IMR-90 (cell line): ENCODE data around the gene PRR18. TPM values are rescaled to one million over a fixed set of nuclear protein-coding genes. Genes with fewer than 3 reads are reported as not detected.

ENCODE experiments used
- ATAC-seq: fragments of 200-7000 bp; cut with Tn5 transposase; 2 replicates; pipeline ENCODE4 v1.9.1; 2020; ENCODE audit warnings: low read depth, mild to moderate bottlenecking, moderate library complexity
- BruUV-seq: library from RNA; stranded (reverse); fragments of 400-500 nt; replicated peaks from 2 replicates; lab custom pipeline; 2021; lab: Mats Ljungman, UMichigan
- CTCF ChIA-PET: fragments of 300-600 bp; formaldehyde crosslinking; extraction: SDS; loops from one replicate; lab custom pipeline; 2021; ENCODE audit warnings: antibody characterized with exemption; lab: Yijun Ruan, JAX
- POLR2A ChIA-PET: fragments of 300-600 bp; sonication (Branson Sonifier 250); formaldehyde crosslinking; loops from one replicate; lab custom pipeline; 2022; ENCODE audit warnings: antibody characterized with exemption; ENCODE audit not compliant: unreplicated experiment; lab: Charles Lee
- DNase-seq: peaks from one replicate; pipeline ENCODE4 v3.0.0; 2013
- H2AFZ ChIP-seq: replicated peaks from 2 replicates; pipeline ENCODE3; 2013; ENCODE audit warnings: low read length, mild to moderate bottlenecking; ENCODE audit not compliant: poor library complexity
- H2AK5ac ChIP-seq: 2 replicates; pipeline ENCODE4 v1.6.1; 2013; ENCODE audit warnings: low read depth, low read length, inconsistent platforms
- H2AK9ac ChIP-seq: replicated peaks from 2 replicates; pipeline ENCODE3; 2013; ENCODE audit warnings: mild to moderate bottlenecking, low read depth, low read length, moderate library complexity; ENCODE audit not compliant: poor library complexity
- H2BK120ac ChIP-seq: 2 replicates; pipeline ENCODE4 v1.6.1; 2013; ENCODE audit warnings: low read depth, low read length, inconsistent platforms
- H2BK15ac ChIP-seq: 3 replicates; pipeline ENCODE4 v1.6.1; 2013; ENCODE audit warnings: low read depth, low read length, inconsistent platforms
- H2BK20ac ChIP-seq: 2 replicates; pipeline ENCODE4 v1.6.1; 2013; ENCODE audit warnings: low read depth, mild to moderate bottlenecking, inconsistent platforms, low read length, moderate library complexity
- H2BK5ac ChIP-seq: 2 replicates; pipeline ENCODE4 v1.6.1; 2013; ENCODE audit warnings: mild to moderate bottlenecking, low read depth, low read length, inconsistent platforms; ENCODE audit not compliant: poor library complexity, severe bottlenecking
- H3K14ac ChIP-seq: replicated peaks from 2 replicates; pipeline ENCODE4 v1.6.1; 2013; ENCODE audit warnings: low read depth, low read length, inconsistent platforms
- H3K18ac ChIP-seq: 2 replicates; pipeline ENCODE4 v1.6.1; 2013; ENCODE audit warnings: low read depth, low read length, control low read depth
- H3K23ac ChIP-seq: 2 replicates; pipeline ENCODE4 v1.6.1; 2013; ENCODE audit warnings: low read depth, low read length, inconsistent platforms
- H3K27ac ChIP-seq: 2 replicates; pipeline ENCODE4 v1.5.1; 2013; ENCODE audit warnings: mild to moderate bottlenecking, control low read depth, low read length; ENCODE audit not compliant: insufficient read depth
- H3K27me3 ChIP-seq: 2 replicates; pipeline ENCODE4 v1.6.1; 2013; ENCODE audit warnings: low read length; ENCODE audit not compliant: control insufficient read depth, insufficient read depth
- H3K36me3 ChIP-seq: 2 replicates; pipeline ENCODE4 v1.6.1; 2013; ENCODE audit warnings: low read length, mixed read lengths; ENCODE audit not compliant: control insufficient read depth, insufficient read depth
- H3K4ac ChIP-seq: 2 replicates; pipeline ENCODE4 v1.6.1; 2013; ENCODE audit warnings: low read depth, low read length, inconsistent platforms
- H3K4me1 ChIP-seq: 2 replicates; pipeline ENCODE4 v1.6.1; 2013; ENCODE audit warnings: low read length, mixed read lengths; ENCODE audit not compliant: control insufficient read depth, insufficient read depth
- H3K4me2 ChIP-seq: 2 replicates; pipeline ENCODE4 v1.6.1; 2013; ENCODE audit warnings: low read depth, mild to moderate bottlenecking, control low read depth, low read length, moderate library complexity
- H3K4me3 ChIP-seq: 2 replicates; pipeline ENCODE4 v1.5.1; 2013; ENCODE audit warnings: low read depth, mild to moderate bottlenecking, control low read depth, low read length, moderate library complexity; ENCODE audit not compliant: insufficient read depth
- H3K56ac ChIP-seq: 2 replicates; pipeline ENCODE4 v1.6.1; 2013; ENCODE audit warnings: low read length, inconsistent platforms; ENCODE audit not compliant: insufficient read depth; ENCODE audit errors: extremely low read depth
- H3K79me1 ChIP-seq, 2 experiments: 2 replicates each; pipeline ENCODE4 v1.6.1; 2013; ENCODE audit warnings: low read length in 2 of 2, inconsistent platforms in 1 of 2, low read depth in 1 of 2
- H3K9ac ChIP-seq: 2 replicates; pipeline ENCODE4 v1.6.1; 2013; ENCODE audit warnings: low read depth, low read length, control low read depth
- H3K9me1 ChIP-seq: 2 replicates; pipeline ENCODE4 v1.6.1; 2013; ENCODE audit warnings: low read length, inconsistent platforms; ENCODE audit not compliant: insufficient read depth
- H3K9me3 ChIP-seq: 2 replicates; pipeline ENCODE4 v1.6.1; 2013; ENCODE audit warnings: low read length; ENCODE audit not compliant: control insufficient read depth, insufficient read depth
- H4K20me1 ChIP-seq: 2 replicates; pipeline ENCODE4 v1.6.1; 2013; ENCODE audit warnings: low read length, inconsistent platforms; ENCODE audit not compliant: insufficient read depth
- H4K5ac ChIP-seq: 2 replicates; pipeline ENCODE4 v1.6.1; 2013; ENCODE audit warnings: mild to moderate bottlenecking, low read depth, low read length, control low read depth
- H4K8ac ChIP-seq, 2 experiments: 2 replicates each; pipeline ENCODE4 v1.6.1; 2013; ENCODE audit warnings: low read depth in 2 of 2, low read length in 2 of 2, control low read depth in 1 of 2, inconsistent platforms in 1 of 2
- H4K91ac ChIP-seq: 2 replicates; pipeline ENCODE4 v1.6.1; 2013; ENCODE audit warnings: low read depth, low read length, inconsistent platforms; ENCODE audit not compliant: insufficient read depth
- CEBPB ChIP-seq: IDR thresholded peaks from 2 replicates; pipeline ENCODE4 v1.6.1; 2012; ENCODE audit warnings: low read depth, low read length, improper control_type of control experiment
- CHD1 ChIP-seq: IDR thresholded peaks from 2 replicates; pipeline ENCODE4 v1.6.1; 2012; ENCODE audit warnings: low read depth, low read length, improper control_type of control experiment
- CTCF ChIP-seq: conservative IDR thresholded peaks from 2 replicates; pipeline ENCODE4 v1.5.1; 2012; ENCODE audit warnings: mild to moderate bottlenecking, low read depth, low read length, improper control_type of control experiment
- FOS ChIP-seq: fragments of 150-350 bp; IDR thresholded peaks from 2 replicates; pipeline ENCODE4 v1.6.1; 2016; ENCODE audit warnings: low read depth, low read length
- MAFK ChIP-seq: IDR thresholded peaks from 2 replicates; pipeline ENCODE4 v1.6.1; 2012; ENCODE audit warnings: low read depth, low read length, improper control_type of control experiment
- MAZ ChIP-seq: IDR thresholded peaks from 2 replicates; pipeline ENCODE4 v1.6.1; 2012; ENCODE audit warnings: low read depth, mild to moderate bottlenecking, low read length, improper control_type of control experiment, moderate library complexity, borderline replicate concordance
- NFE2L2 ChIP-seq: fragments of 150-350 bp; IDR thresholded peaks from 2 replicates; pipeline ENCODE4 v1.6.1; 2016; ENCODE audit warnings: low read depth, mild to moderate bottlenecking, low read length
- POLR2A ChIP-seq: IDR thresholded peaks from 2 replicates; pipeline ENCODE4 v1.6.1; 2012; ENCODE audit warnings: mild to moderate bottlenecking, low read depth, low read length
- RCOR1 ChIP-seq: IDR thresholded peaks from 2 replicates; pipeline ENCODE4 v1.6.1; 2012; ENCODE audit warnings: mild to moderate bottlenecking, low read length, improper control_type of control experiment; ENCODE audit not compliant: insufficient replicate concordance
- RFX5 ChIP-seq: IDR thresholded peaks from 2 replicates; pipeline ENCODE4 v1.8.0; 2012; ENCODE audit warnings: low read depth, mild to moderate bottlenecking, low read length, moderate library complexity
- SMC3 ChIP-seq: fragments of 150-350 bp; IDR thresholded peaks from 2 replicates; pipeline ENCODE4 v1.6.1; 2016; ENCODE audit warnings: low read depth, mild to moderate bottlenecking, antibody characterized with exemption, low read length, moderate library complexity
- WGBS, 2 experiments: methylation state at CpG; one replicate each; pipeline versions ENCODE4 v1.1.5 to v1.1.7; 2013; ENCODE audit warnings: missing lambda C conversion rate in 2 of 2; ENCODE audit not compliant: insufficient read length in 1 of 2; ENCODE audit errors: extremely low coverage in 2 of 2; 5-methylcytosine and 5-hydroxymethylcytosine counted together
- dilution Hi-C: fragments of 300-500 bp; cut with HindIII; formaldehyde crosslinking; loops from one replicate; pipeline ENCODE4 v1.14.3; 2018; ENCODE audit warnings: low sequenced_read_pairs; ENCODE audit not compliant: unreplicated experiment
- in situ Hi-C: fragments of 300-500 bp; cut with MboI; formaldehyde crosslinking; loops from 3 replicates; pipeline ENCODE4 v1.14.3; 2019; ENCODE audit warnings: low sequenced_read_pairs, inconsistent platforms, mixed read lengths
- intact Hi-C: fragments of 100-400 bp; cut with micrococcal nuclease; formaldehyde crosslinking; loops from 2 replicates; pipeline ENCODE4 v1.10.0; 2022
- polyA plus RNA-seq, 3 experiments: library from polyadenylated mRNA; depleted of rRNA; stranded (reverse); fragments of >200 nt; gene quantifications; 2 replicates each; pipeline ENCODE4 v1.2.3, GENCODE V29; 2012; ENCODE audit warnings: low replicate concordance in 1 of 3
- total RNA-seq: library from RNA; depleted of rRNA; stranded (reverse); fragments of >200 nt; gene quantifications from 2 replicates; pipeline ENCODE4 v1.2.3, GENCODE V29; 2012
- TF ChIP-seq, protein P1 (sequence below): fragments of 150-350 bp; IDR thresholded peaks from 2 replicates; pipeline ENCODE4 v1.6.1; 2016; ENCODE audit warnings: low read depth, mild to moderate bottlenecking, low read length, moderate library complexity, borderline replicate concordance
- TF ChIP-seq, protein P2 (sequence below): fragments of 150-350 bp; IDR thresholded peaks from 2 replicates; pipeline ENCODE4 v1.6.1; 2017; ENCODE audit warnings: mild to moderate bottlenecking, antibody characterized with exemption, low read length, low read depth

Gene PRR18
- total and polyA plus RNA-seq, 2 of the 4 experiments (the other 2 are of a cell fraction): not detected

DNA sequence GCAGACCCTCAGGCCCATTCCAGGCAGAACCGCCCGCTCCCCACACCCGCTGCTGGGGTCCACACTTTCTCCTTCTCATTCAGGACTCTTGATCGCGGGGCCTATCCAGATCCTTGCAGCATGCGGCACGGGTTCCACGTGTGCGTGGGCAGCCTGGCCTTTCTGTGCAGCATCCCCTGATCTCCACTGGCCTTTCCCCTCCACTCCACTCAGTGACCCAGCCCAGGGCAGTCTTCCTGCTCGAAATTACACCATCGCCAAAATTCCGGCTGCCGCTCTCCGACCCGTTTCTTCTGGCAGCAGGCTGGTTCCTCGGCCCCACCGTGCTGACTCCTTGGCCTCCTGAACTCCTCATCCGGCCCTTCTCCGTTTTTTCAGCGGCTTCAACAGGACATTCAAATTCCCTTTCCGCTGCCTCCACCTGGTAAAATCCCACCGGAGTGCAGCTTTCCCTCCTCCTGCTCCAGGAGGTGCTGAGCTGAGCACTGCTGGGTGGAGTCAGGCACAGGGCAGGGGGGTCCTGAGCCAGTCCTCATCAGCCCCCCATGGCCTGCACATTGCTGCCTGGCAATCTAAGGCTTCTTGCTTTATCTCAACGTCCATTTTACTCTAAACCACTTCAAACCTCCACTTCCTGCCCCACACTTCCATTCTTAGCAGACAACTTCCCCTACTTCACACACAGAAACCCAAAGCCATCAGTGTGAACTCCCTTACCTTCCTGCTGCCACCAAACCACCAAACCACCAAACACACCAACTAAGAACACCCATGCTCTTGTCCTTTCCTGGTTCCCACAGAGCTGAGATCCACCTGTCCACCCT, 25.2 kb upstream of the PRR18 start:
- ChIA-PET CTCF (no interaction called here), POLR2A (no interaction called here)
- ATAC-seq: no peak
- H2AFZ ChIP-seq: no peak overlapping the region
- H3K27ac ChIP-seq: no peak overlapping the region
- no peak overlapping the region for H4K5ac ChIP-seq
- H3K4me2 ChIP-seq: no peak overlapping the region
- dilution Hi-C loops: no loop called here
- no peak overlapping the region for H4K91ac ChIP-seq
- peaks cover 4% of the 10 kb centered on the region; the same call in 1 of the 2 replicates for H3K9me1 ChIP-seq
- H3K4me3 ChIP-seq: no peak overlapping the region
- no peak overlapping the region for H2BK20ac ChIP-seq
- no peak overlapping the region for H3K4ac ChIP-seq
- BruUV-seq: no TSS peak
- in situ Hi-C loops: no loop called here
- peaks cover 11% of the 10 kb centered on the region; the same call in 1 of the 2 replicates for H3K4me1 ChIP-seq
- no peak overlapping the region for H2AK9ac ChIP-seq
- no peak overlapping the region for H3K18ac ChIP-seq
- WGBS, 2 experiments: 92% methylated on average over 13 of the region's 23 CpGs; no CpG with 5 or more reads in 1 of the 2 experiments
- H3K79me1 ChIP-seq: peaks cover 34 to 76% of the 10 kb centered on the region in 2 experiments
- H3K14ac ChIP-seq: no peak overlapping the region
- no peaks in the 10 kb centered on the region for H3K27me3 ChIP-seq
- H2BK15ac ChIP-seq: no peak overlapping the region
- H3K9me3 ChIP-seq: no peaks in the 10 kb centered on the region
- H3K56ac ChIP-seq: no peak overlapping the region
- H4K20me1 ChIP-seq: peaks cover 80% of the 10 kb centered on the region
- DNase-seq: no peak
- no peak overlapping the region for H2AK5ac ChIP-seq
- no peak overlapping the region for H2BK5ac ChIP-seq
- peaks cover 23% of the 10 kb centered on the region for H3K36me3 ChIP-seq
- no peak overlapping the region for H2BK120ac ChIP-seq
- intact Hi-C loops: no loop called here
- no peak for TF ChIP-seq MAZ
- TF ChIP-seq SMC3: no peak
- TF ChIP-seq, protein P1, sequence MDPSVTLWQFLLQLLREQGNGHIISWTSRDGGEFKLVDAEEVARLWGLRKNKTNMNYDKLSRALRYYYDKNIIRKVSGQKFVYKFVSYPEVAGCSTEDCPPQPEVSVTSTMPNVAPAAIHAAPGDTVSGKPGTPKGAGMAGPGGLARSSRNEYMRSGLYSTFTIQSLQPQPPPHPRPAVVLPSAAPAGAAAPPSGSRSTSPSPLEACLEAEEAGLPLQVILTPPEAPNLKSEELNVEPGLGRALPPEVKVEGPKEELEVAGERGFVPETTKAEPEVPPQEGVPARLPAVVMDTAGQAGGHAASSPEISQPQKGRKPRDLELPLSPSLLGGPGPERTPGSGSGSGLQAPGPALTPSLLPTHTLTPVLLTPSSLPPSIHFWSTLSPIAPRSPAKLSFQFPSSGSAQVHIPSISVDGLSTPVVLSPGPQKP: no peak
- TF ChIP-seq RCOR1: no peak
- no peak for TF ChIP-seq FOS
- TF ChIP-seq, protein P2, sequence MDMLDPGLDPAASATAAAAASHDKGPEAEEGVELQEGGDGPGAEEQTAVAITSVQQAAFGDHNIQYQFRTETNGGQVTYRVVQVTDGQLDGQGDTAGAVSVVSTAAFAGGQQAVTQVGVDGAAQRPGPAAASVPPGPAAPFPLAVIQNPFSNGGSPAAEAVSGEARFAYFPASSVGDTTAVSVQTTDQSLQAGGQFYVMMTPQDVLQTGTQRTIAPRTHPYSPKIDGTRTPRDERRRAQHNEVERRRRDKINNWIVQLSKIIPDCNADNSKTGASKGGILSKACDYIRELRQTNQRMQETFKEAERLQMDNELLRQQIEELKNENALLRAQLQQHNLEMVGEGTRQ: no peak
- TF ChIP-seq CTCF: no peak
- no peak for TF ChIP-seq RFX5
- no peak for TF ChIP-seq POLR2A
- TF ChIP-seq NFE2L2: no peak
- TF ChIP-seq CEBPB: no peak
- TF ChIP-seq MAFK: no peak
- TF ChIP-seq CHD1: no peak
- no peak overlapping the region for H3K9ac ChIP-seq
- H3K23ac ChIP-seq: peak overlapping the region; percentile 9; the same call in 1 of the 2 replicates
- no peak overlapping the region for H4K8ac ChIP-seq
